Activated T-helper 1 cell treated with anti-CD3 and anti-CD28 coated beads, Interleukin-2, amount 50 U/mL, for 16 hours (primary cell): ENCODE measurements around the gene FUZ.
A peak's percentile ranks its signal among the peaks of the same experiment; 100 is the strongest.

Experiments used
- DNase-seq, 2 donors: peaks; one replicate each; pipeline ENCODE4 v3.0.0-alpha.2; 2020; ENCODE audit warnings: low read depth in 1 of 2, low spot score in 1 of 2

The FUZ gene

DNA sequence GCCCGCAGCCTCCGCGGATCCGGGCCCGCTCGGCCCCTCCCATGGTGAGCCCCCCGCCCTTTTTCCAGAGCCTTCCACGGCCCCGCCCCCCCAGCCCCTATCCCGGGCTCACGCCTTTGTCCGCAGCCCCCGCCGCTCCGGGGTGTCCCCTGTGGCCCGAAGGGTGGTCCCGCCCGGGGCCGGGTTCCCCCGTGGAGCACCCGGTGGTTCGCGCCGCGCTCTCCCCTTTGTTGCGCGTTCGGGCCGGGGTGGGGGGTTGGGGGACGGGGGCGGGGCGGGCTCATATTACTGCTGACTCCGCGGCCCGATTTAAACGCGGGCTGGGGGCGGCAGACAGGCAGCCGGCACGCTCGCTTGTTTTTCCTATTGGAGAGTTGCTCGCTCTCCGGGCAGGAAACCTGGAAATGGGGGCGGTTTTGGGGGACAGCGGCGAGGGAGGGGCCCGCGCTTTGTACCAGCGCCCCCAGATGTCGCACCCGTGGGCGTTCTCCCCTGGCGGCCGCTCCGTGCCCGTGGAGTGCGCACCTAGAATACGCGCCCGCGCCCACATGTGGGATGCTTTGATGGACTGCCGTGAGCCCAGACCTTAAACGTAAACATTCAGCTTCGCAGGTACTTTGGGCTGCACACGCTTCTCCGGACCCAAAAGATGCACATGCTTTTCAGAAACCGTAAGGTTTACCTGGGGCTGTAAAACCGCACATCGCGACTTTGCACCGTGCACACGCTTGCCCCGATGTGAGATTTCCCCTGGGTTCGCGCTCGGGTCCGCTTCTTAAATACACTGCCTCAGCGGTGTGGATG, 38.6 kb upstream of the FUZ start:
- no peak for DNase-seq

DNA sequence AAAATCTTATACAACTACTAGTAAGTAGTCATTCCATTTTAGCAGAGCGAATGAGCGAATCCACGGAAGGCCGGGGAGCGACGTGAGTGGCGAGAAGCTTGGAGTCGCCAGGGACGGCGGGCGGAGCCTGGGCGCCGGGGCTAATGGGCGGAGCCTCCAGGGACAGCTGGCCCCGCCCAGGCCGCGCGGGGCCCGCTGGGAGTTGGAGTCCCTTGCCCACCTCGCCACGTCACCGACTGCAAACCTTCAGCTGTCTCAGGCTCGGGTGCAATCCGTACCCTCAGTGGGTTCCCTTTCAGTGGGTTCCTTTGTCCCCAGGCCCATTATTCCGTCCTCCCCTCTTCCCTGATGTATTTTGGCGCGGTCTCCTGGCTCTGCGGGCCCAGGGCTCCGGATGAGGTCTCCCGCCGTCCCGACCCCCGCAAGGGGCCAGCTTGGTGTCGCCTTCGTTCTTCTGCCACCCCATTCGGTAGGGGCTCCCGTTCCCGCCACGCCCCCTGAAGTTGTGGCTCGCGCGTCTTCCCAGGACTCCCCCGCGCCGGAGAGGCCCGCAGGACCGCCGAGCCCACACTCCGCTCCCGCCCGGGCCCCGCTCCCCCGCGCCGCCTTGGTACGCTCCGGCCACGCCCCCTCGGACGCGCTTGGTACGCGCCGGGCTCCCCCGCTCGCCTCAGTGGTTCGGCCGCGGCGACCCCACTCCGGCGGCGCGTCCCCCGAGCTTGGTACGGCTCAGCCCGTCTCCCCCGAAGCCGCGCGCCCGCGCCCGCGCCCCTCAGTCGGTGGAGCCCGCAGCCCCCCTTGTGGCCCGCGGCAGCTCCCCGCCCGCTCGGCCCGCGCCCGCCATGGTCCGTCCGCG, 37.6 kb upstream of the FUZ start, which contains the start of gene PTOV1:
PTOV1 (plus strand) TSS at position 673 of the 856 bp plus-strand sequence.
- peak; percentile 72 to 79 for DNase-seq

GRCh38 chr19:49850221-49850486, 37.1 kb upstream of the FUZ start:
- no peak for DNase-seq

- no peak for DNase-seq
Measured at GRCh38 chr19:49849433-49850220, 36.5 kb upstream of the FUZ start.

DNA sequence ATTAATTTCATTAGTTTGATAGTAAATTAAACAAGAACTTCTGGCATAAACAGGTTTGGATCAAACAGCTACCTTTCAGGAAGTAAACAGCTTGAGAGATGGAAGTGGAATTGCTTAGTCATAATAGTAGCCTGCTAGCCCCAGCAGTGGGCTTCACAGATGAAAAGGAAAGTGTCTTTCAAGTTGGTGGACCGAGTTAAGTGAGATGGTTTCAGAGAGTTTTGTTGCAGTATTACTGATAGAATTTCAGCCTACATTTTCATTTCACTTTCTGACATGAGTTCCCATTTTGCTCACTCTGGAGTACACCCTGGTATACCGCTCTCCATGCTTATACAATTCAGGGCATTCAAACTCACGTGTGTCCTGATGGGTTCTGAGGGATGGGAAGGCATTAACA, 35.8 kb upstream of the FUZ start:
- no peak for DNase-seq

GRCh38 chr19:49847731-49848696, 34.9 kb upstream of the FUZ start:
- no peak for DNase-seq

DNA sequence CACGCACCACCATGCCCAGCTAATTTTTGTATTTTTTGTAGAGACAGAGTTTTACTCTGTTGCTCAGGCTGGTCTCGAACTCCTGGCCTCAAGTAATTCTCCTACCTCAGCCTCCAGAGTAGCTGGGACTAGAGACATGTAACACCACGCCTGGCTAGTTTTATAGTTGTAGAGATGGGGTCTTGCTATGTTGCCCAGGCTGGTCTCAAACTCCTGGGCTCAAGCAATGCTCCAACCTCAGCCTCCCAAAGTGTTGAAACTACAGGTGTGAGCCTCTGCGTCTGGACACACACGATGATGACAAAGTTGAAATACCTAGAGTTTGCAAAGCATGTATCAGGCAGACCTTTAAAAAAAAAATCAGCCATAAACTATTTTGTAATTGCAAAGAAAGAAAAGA, 33.3 kb upstream of the FUZ start:
- no peak for DNase-seq

DNA sequence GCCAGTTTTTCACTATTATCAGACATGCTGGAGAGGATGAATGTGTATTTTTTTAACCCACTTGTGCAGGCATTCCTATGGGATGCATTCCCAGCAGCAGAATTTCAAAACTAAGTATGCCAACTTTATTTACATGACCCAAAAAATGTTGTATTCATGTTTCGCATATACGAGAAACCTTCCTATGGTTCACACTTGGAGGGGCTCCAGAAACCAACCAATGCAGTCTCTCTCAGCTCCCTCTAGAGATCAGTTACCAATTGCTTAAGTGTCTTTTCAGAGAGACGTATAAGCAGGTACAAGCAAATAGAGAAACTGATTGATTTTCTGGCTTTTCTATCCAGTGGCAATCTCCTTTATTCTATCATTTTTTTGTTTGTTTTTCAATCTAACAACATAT, 32.3 kb upstream of the FUZ start:
- DNase-seq: no peak

DNA sequence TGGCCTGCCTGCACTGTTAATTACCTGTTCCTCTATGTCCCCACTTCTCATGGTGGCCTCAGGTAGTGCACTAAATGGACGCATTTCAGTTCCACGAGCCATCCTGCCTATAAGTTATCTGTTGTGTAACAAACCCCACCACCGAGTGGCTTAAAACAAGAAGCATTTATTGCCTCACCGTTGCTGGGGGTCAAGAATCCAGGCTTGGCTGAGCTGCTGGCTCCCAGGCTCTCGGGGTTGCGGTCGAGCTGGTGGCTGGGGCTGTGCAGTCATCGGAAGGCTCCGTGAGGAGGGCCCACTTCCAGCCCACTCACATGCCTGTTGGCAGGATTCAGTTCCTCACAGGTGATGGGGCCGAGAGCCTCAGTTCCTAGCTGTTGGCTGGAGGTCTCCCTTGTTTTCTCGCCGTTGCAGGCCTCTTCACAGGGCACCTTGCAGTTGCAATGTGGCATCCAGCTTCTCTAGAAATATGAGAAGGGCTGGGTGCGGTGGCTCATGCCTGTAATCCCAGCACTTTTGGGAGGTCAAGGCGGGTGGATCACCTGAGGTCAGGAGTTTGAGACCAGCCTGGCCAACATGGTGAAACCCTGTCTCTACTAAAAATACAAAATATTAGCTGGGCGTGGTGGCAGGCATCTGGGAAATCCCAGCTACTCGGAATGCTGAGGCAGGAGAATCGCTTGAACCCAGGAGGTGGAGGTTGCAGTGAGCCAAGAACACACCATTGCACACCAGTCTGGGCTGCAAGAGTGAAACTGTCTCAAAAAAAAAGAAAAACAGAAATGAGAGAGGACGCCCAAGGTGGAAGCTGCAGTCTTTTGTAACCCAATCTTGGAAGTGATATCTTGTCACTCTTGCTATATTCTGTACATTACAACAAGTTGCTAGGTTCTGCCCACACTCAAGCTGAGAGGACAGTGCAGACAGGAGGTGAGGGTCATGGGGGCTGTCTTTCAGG, 31.3 kb upstream of the FUZ start:
- DNase-seq: no peak

DNA sequence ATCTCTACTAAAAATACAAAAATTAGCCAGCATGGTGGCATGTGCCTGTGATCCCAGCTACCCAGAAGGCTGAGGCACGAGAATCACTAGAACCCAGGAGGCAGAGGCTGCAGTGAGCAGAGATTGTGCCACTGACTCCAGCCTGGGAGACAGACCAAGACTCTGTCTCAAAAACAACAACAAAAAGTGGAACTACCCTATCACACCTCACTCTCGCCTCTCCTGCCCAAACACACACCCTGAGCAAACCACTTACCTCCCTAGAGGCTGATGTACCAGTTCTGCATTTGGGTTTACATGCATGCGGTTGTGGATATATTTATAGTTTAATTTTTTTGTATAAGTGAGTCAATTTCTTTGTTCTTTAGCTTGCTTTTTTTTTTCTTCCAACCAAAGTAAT, 30.2 kb upstream of the FUZ start:
- DNase-seq: no peak

DNA sequence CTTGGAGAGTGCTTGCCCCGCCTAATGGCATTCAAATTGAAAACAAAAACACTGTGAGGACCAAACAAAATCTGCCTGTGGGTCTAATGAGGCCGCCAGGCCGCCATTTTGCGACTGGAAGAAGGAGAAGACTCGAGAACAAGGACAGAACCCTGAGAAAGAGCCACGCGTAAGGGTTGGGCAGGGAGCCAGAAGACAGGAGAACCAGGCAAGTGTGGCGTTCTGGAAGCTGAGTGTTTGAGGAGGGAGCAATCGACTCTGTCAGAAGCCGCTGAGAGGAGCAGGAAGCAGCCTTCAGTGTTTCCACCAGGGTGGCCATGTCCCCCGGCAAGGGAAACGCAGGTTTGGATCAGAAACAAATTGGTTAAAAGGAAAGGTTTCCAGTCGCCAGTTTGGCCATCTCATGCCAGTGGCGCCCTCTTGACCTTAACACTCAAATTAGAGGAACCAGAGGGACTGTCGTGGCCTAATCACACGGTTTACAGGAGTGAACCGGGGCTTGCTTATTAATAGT, 27.7 kb upstream of the FUZ start:
- no peak for DNase-seq

DNA sequence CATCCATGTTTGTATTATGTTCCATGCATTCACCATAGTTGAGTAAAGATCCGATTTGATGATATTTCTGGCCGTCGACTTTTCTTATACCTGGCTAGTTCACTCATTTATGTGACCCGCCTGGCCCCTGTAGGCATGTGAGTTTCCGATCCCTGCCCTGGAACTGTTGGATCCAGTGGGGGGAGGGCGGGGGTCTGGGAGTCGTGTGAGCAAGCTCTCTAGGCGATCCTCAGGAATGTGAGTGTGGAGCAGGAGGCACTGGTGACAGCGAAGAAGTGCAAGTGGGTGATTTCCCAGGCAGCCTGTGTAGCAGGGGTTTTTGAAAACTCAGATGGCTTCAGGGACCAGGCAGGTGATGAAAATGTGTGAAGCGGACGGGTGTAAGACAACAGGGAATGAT, 27.2 kb upstream of the FUZ start:
- DNase-seq: no peak

DNA sequence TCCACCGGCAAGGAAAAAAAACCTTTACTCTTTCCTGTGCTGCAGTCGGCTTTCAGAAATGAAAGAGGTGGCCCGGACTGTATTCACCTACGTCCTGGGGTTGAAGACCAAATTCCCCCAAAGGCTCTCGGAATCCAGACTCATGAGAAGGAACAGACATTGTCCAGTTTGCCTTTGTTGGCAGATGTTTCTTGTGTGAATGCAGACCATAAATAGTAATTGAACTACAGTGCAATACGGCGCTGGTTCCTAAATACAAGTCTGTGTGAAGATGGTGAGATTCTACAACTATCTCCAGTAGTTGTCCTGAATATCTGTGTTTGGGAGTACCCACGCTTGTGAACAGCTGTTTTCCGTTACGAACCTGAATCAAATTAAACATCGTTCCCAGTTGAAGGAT, 26.6 kb upstream of the FUZ start:
- DNase-seq: no peak

GRCh38 chr19:49838885-49839588, 25.9 kb upstream of the FUZ start:
- no peak for DNase-seq

DNA sequence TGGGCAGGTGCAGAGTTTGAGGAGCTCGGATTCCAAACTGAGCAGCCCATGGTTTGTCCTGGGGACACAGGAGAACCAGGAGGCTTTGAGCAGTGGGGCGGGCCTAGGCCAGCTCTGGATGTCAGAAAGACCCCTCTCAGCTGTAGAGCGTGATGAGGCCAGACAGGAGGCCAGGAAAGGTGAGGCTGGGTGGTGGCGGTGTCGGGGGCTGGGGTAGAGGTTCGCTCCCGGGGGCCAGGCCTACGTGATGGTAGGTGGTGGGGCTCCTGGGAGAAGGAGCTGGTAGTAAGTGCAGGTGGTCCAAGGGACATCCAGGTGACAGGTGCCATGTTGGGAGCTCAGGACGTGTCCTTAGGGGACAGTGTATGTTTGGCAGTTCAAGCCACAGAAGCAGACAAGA, 24.3 kb upstream of the FUZ start:
- DNase-seq: no peak

- DNase-seq: no peak
Measured at GRCh38 chr19:49837009-49837310, 23.9 kb upstream of the FUZ start.

DNA sequence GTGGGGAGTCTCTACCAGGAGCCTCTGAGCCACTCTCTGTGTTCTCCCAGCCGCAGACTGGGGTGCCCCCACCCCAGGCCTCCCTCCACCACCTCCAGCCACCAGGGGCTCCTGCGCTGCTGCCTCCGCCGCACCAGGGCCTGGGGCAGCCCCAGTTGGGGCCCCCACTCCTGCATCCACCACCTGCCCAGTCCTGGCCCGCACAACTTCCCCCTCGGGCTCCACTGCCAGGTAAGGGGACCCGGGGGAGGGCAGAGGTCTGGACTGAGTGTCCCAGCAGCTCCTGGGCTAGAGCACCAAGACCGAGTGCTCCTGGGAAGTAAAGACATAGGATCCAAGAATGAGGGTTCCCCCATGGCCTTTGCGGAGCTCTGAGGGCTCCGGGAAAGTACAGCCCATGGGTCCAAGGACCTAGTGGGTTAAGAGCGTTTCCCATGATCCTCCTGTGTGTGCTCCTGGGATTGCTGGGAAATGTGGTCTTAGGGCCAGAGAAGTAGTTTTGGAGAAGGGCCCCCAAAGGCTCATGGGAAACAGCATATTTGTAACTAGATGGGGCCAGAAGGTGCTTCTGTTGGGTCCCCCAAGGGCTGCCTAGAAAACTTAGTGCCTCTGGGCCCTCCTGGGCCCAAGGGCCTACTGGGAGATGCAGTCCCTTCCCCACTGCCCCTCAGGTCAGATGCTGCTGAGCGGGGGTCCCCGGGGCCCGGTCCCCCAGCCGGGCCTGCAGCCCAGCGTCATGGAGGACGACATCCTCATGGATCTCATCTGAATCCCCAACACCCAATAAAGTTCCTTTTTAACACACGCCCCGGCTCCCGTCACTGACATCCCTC, 23.3 kb upstream of the FUZ start:
- DNase-seq: no peak

DNA sequence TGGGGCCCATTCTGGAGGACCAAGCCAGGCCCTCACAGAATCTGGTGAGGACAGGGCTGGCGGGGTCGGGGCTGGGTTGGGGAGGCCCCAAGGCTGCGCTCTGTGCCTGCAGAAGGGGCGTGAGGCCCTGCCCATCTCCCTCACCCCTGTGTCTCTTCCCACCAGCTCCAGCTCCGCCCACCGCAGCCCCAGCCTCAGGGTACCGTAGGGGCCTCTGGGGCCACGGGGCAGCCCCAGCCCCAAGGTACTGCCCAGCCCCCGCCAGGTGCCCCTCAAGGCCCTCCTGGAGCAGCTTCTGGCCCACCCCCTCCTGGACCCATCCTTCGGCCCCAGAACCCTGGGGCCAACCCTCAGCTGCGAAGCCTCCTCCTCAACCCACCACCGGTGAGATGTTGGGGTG, 22.5 kb upstream of the FUZ start:
- DNase-seq: no peak
